ENCODE data around the gene MEIS1. TPM values are rescaled to one million over a fixed set of nuclear protein-coding genes. Genes with fewer than 3 reads are reported as not detected.

MEIS1 gene
- total and polyA plus RNA-seq, 2 experiments from 2014 or later: 0.16 to 0.28 TPM

DNA sequence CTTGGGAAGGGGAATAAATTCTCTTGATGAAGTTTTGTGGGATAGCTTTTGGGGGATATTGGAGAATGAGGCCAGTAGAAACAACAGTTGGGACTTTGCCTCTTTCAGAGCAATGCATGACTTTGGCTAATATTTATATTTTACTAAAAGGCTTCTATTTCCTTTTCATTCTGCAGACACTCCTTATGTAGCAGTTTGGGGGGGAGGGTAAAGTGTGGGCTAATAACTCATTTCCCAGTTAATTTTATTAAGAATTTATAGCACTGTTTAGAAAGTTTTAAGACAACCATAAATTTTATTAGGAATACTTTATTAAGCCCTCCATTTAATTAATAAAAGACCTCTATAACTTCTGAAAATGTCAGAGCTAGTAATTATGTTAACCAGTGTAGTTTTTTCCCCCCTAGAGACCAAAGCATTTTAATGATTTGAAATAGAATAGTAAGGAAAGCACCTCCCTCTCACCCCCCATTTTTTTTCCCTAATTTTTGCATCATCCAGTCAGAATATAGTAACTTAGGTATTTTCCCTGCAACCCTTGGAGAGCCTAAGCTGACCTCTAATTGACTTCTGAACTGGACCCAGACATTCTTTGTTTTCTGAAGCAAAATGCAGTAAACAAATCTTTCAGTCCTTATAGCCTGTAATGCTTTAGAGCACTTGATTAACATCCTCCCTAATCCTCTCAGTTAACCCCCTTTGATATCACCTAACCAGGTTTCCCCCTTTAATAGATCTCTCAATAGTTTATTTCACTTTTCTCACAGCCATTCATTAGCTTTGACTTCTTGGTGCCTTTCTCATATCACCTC is 5.0 kb upstream of the MEIS1 start:
- Histone ChIP-seq H3K4me2 (no peak overlapping the region), H2AFZ (no peak overlapping the region), H3F3A (replicated peaks; ENCODE audit: low read depth) (peaks cover 14% of the 10 kb centered on the region), H4K20me1 (replicated peaks; ENCODE audit: insufficient read depth) (peaks cover 3% of the 10 kb centered on the region; the same call in 1 of the 2 replicates), H3K4me1 (ENCODE audit: insufficient read depth) (peaks cover 34% of the 10 kb centered on the region), H3K36me3 (ENCODE audit: insufficient read depth) (no peaks in the 10 kb centered on the region), H3K9me2 (ENCODE audit: insufficient read depth) (no peaks in the 10 kb centered on the region), H3K27me3 (ENCODE audit: insufficient read depth) (peaks cover 98% of the 10 kb centered on the region), H3K27ac (ENCODE audit: low read depth) (no peak overlapping the region), H3K79me2 (replicated peaks; ENCODE audit: insufficient read depth) (no peaks in the 10 kb centered on the region), H3K4me3 (no peak overlapping the region)
- Mint-ChIP-seq H3K36me3 (ENCODE audit: low read depth) (no peaks in the 10 kb centered on the region; the same call in 2 of the 3 replicates), H3K4me1 (peaks cover 48% of the 10 kb centered on the region), H3K27ac (no peak overlapping the region), H3K27me3 (ENCODE audit: insufficient read depth, low read depth, poor library complexity) (peaks cover 97% of the 10 kb centered on the region), H3K4me3 (no peak overlapping the region), H3K9me3 (0 out of 3 replicates have a peak, but pooled peaks cover 3% of the 10 kb centered on the region)
- TF ChIP-seq, protein P1, sequence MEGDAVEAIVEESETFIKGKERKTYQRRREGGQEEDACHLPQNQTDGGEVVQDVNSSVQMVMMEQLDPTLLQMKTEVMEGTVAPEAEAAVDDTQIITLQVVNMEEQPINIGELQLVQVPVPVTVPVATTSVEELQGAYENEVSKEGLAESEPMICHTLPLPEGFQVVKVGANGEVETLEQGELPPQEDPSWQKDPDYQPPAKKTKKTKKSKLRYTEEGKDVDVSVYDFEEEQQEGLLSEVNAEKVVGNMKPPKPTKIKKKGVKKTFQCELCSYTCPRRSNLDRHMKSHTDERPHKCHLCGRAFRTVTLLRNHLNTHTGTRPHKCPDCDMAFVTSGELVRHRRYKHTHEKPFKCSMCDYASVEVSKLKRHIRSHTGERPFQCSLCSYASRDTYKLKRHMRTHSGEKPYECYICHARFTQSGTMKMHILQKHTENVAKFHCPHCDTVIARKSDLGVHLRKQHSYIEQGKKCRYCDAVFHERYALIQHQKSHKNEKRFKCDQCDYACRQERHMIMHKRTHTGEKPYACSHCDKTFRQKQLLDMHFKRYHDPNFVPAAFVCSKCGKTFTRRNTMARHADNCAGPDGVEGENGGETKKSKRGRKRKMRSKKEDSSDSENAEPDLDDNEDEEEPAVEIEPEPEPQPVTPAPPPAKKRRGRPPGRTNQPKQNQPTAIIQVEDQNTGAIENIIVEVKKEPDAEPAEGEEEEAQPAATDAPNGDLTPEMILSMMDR (conservative IDR thresholded peaks at IDR 0.05; ENCODE audit: low read depth in 2 of 2): no peak
- DNase-seq (ENCODE audit: low spot score) (no peak), ATAC-seq (no peak)

DNA sequence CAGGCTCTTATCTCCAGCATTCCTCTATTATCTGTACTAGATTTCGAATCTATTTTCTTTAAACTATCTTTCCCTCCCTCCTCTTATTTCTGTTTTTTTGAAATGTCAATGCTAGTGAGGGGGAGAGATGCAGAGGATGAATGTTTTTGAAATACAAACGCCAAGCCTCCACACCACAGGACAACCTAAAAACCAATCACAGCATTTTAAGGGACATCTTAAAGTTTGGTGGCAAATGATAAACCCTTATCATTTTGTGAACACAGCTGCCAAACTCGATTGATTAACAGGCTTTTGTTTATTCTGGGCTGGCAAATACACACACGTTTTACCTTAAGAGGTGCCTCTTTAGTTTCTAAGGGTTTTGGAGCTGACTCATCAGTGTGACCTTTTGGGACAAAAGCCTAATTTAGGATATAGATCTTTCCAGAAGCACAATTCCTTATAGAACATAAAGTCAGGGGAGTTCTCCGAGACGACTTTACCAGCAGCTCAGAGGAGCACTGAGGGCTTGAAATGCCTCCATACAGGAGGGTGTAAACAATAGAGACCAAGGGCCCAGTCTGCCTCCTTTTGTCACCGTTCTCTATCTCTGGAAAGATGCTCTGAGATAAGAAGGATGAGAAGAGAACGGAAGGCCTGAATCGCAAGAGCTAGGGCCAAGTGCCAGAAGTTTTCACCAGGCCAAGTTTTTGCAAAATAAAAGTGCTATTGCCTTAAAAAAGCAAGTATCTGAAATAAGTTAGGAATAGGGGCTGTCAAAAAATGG is 4.2 kb upstream of the MEIS1 start:
- ATAC-seq (no peak), DNase-seq (ENCODE audit: low spot score) (peak; percentile 37)
- Histone ChIP-seq H3K36me3 (ENCODE audit: insufficient read depth) (no peaks in the 10 kb centered on the region), H3F3A (replicated peaks; ENCODE audit: low read depth) (peaks cover 14% of the 10 kb centered on the region), H3K4me3 (no peak overlapping the region), H3K4me1 (ENCODE audit: insufficient read depth) (peaks cover 42% of the 10 kb centered on the region), H3K9me2 (ENCODE audit: insufficient read depth) (no peaks in the 10 kb centered on the region), H2AFZ (no peak overlapping the region), H3K27ac (ENCODE audit: low read depth) (no peak overlapping the region), H3K27me3 (ENCODE audit: insufficient read depth) (peaks cover 98% of the 10 kb centered on the region), H4K20me1 (replicated peaks; ENCODE audit: insufficient read depth) (peaks cover 3% of the 10 kb centered on the region; the same call in 1 of the 2 replicates), H3K4me2 (no peak overlapping the region), H3K79me2 (replicated peaks; ENCODE audit: insufficient read depth) (no peaks in the 10 kb centered on the region)
- Mint-ChIP-seq H3K9me3 (0 out of 3 replicates have a peak, but pooled peaks cover 3% of the 10 kb centered on the region), H3K27ac (no peak overlapping the region), H3K27me3 (ENCODE audit: insufficient read depth, low read depth, poor library complexity) (peaks cover 97% of the 10 kb centered on the region), H3K36me3 (ENCODE audit: low read depth) (no peaks in the 10 kb centered on the region; the same call in 2 of the 3 replicates), H3K4me3 (no peak overlapping the region), H3K4me1 (peaks cover 48% of the 10 kb centered on the region)
- no peak for TF ChIP-seq EZH2phosphoT487 (IDR thresholded peaks at IDR 0.05; ENCODE audit: unreplicated experiment)
- peak; percentile 53 for TF ChIP-seq EZH2 (IDR thresholded peaks at IDR 0.05; ENCODE audit: low read depth, unreplicated experiment)

DNA sequence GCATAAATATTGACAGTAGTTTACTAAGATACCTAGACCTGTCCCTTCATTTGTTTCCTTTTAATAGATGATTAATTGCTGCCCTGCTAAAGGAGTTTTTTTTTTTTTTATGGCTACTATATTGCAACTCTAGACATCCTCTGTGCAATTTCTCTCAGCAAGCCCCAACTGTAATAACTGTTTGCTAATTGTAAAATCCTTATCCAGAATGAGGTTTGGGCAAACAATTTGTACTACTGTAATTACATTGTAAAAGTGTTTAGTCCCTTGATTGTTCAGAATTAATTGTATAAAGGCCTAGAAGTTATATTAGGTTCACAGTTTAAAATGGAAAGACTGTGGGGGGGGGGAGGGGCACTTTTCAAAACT is 3.7 kb upstream of the MEIS1 start:
- H3K27me3 ChIP-seq (ENCODE audit: insufficient read depth): peaks cover 98% of the 10 kb centered on the region
- H3K9me3 Mint-ChIP-seq: 0 out of 3 replicates have a peak, but pooled peaks cover 3% of the 10 kb centered on the region
- no peaks in the 10 kb centered on the region; the same call in 2 of the 3 replicates for H3K36me3 Mint-ChIP-seq (ENCODE audit: low read depth)
- no peak overlapping the region for H3K27ac ChIP-seq (ENCODE audit: low read depth)
- H2AFZ ChIP-seq: no peak overlapping the region
- H3K36me3 ChIP-seq (ENCODE audit: insufficient read depth): no peaks in the 10 kb centered on the region
- DNase-seq (ENCODE audit: low spot score) (no peak), ATAC-seq (no peak)
- H4K20me1 ChIP-seq (replicated peaks; ENCODE audit: insufficient read depth): peaks cover 3% of the 10 kb centered on the region; the same call in 1 of the 2 replicates
- no peaks in the 10 kb centered on the region for H3K9me2 ChIP-seq (ENCODE audit: insufficient read depth)
- peaks cover 97% of the 10 kb centered on the region for H3K27me3 Mint-ChIP-seq (ENCODE audit: insufficient read depth, low read depth, poor library complexity)
- no peaks in the 10 kb centered on the region for H3K79me2 ChIP-seq (replicated peaks; ENCODE audit: insufficient read depth)
- peaks cover 50% of the 10 kb centered on the region for H3K4me1 Mint-ChIP-seq
- H3K4me3 ChIP-seq: no peak overlapping the region
- H3K4me1 ChIP-seq (ENCODE audit: insufficient read depth): peaks cover 48% of the 10 kb centered on the region
- H3K27ac Mint-ChIP-seq: no peak overlapping the region
- no peak overlapping the region for H3K4me3 Mint-ChIP-seq
- H3K4me2 ChIP-seq: no peak overlapping the region
- peaks cover 14% of the 10 kb centered on the region for H3F3A ChIP-seq (replicated peaks; ENCODE audit: low read depth)
- no peak for TF ChIP-seq ZNF331 (CRISPR knock-in tag; IDR thresholded peaks at IDR 0.05; ENCODE audit: low read depth)
- TF ChIP-seq EZH2 (IDR thresholded peaks at IDR 0.05; ENCODE audit: low read depth, unreplicated experiment): peak; percentile 12
- no peak for TF ChIP-seq STAT1 (IDR thresholded peaks at IDR 0.05; ENCODE audit: unreplicated experiment)
